Karpas-422 (cell line): ENCODE data around the gene CXCL1. TPM values are rescaled to one million over a fixed set of nuclear protein-coding genes. Genes with fewer than 3 reads are reported as not detected.

Experiments used
- DNase-seq: peaks from one replicate; pipeline ENCODE4 v3.0.0-alpha.2; 2015
- H2AFZ ChIP-seq: fragments of 200-600 bp; sonication (generic); 2 replicates; pipeline ENCODE4 v1.6.1; 2014; ENCODE audit warnings: antibody characterized with exemption, low read length, mixed read lengths
- H3K27ac ChIP-seq: fragments of 200-600 bp; sonication (generic); 2 replicates; pipeline ENCODE4 v1.5.1; 2014; ENCODE audit warnings: mild to moderate bottlenecking, low read length, moderate library complexity
- H3K27me3 ChIP-seq: fragments of 200-600 bp; sonication (generic); 2 replicates; pipeline ENCODE4 v1.6.1; 2014; ENCODE audit warnings: low read length, mixed read lengths
- H3K36me3 ChIP-seq: fragments of 200-600 bp; sonication (generic); 2 replicates; pipeline ENCODE4 v1.6.1; 2014; ENCODE audit warnings: low read length, mixed read lengths; ENCODE audit not compliant: insufficient read depth
- H3K4me1 ChIP-seq: fragments of 200-600 bp; sonication (generic); 2 replicates; pipeline ENCODE4 v1.6.1; 2014; ENCODE audit warnings: mild to moderate bottlenecking, low read length, mixed read lengths
- H3K4me2 ChIP-seq: fragments of 200-600 bp; sonication (generic); 2 replicates; pipeline ENCODE4 v1.6.1; 2014; ENCODE audit warnings: low read length, low read depth, mild to moderate bottlenecking; ENCODE audit not compliant: poor library complexity, severe bottlenecking
- H3K4me3 ChIP-seq: fragments of 200-600 bp; sonication (generic); 2 replicates; pipeline ENCODE4 v1.5.1; 2014; ENCODE audit warnings: mild to moderate bottlenecking, antibody characterized with exemption, low read length, mixed read lengths
- H3K79me2 ChIP-seq: fragments of 200-600 bp; sonication (generic); 2 replicates; pipeline ENCODE4 v1.6.1; 2014; ENCODE audit warnings: mild to moderate bottlenecking, low read length, mixed read lengths
- H3K9ac ChIP-seq: fragments of 200-600 bp; sonication (generic); 2 replicates; pipeline ENCODE4 v1.6.0; 2014; ENCODE audit warnings: low read length
- H3K9me2 ChIP-seq: fragments of 200-600 bp; sonication (generic), shearing (Covaris generic); replicated peaks from 2 replicates; pipeline ENCODE4 v1.6.0; 2014; ENCODE audit warnings: mild to moderate bottlenecking, low read length, moderate library complexity; ENCODE audit not compliant: insufficient read depth
- H3K9me3 ChIP-seq: fragments of 300-700, 200-600 bp; sonication (generic); 2 replicates; pipeline ENCODE4 v1.6.1; 2014; ENCODE audit warnings: low read length, mixed read lengths
- H4K20me1 ChIP-seq: fragments of 200-600 bp; sonication (generic); 2 replicates; pipeline ENCODE4 v1.6.1; 2014; ENCODE audit warnings: mild to moderate bottlenecking, antibody characterized with exemption, low read length, low read depth; ENCODE audit not compliant: insufficient read depth
- total RNA-seq: library from RNA; depleted of rRNA; stranded (reverse); fragments of >200 nt; shearing (Covaris generic); gene quantifications from 2 replicates; pipeline ENCODE4 v1.2.3, GENCODE V29; 2014; ENCODE audit warnings: low replicate concordance

The CXCL1 gene
- total RNA-seq, 1 experiment from 2014 or later = not detected

DNA sequence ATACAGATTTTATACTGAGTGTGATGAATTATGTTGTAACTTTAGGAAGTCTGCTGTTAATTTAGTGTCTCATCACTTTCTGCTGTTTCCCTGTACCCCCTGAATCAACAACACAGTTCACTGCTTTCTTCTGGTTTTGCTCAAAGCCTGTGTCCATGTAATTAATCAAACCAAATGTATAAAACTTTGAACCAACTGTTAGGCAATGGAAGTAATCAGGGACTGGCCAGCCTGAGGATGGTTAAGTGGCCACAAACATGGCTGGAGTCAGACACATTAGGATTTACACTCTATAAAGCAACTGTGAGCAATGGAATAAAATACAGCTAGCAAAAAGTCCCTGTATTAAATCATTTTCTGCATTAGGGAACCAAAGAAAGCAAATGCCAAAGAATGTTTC lies 42.6 kb downstream of the CXCL1 start:
- Histone ChIP-seq H3K79me2 (no peaks in the 10 kb centered on the region), H3K4me2 (no peak overlapping the region), H2AFZ (no peak overlapping the region), H3K27ac (no peak overlapping the region), H3K4me1 (no peaks in the 10 kb centered on the region), H3K4me3 (no peak overlapping the region), H3K36me3 (no peaks in the 10 kb centered on the region), H3K27me3 (no peaks in the 10 kb centered on the region), H3K9ac (no peak overlapping the region), H3K9me3 (no peaks in the 10 kb centered on the region), H4K20me1 (no peaks in the 10 kb centered on the region), H3K9me2 (no peaks in the 10 kb centered on the region)
- no peak for DNase-seq

DNA sequence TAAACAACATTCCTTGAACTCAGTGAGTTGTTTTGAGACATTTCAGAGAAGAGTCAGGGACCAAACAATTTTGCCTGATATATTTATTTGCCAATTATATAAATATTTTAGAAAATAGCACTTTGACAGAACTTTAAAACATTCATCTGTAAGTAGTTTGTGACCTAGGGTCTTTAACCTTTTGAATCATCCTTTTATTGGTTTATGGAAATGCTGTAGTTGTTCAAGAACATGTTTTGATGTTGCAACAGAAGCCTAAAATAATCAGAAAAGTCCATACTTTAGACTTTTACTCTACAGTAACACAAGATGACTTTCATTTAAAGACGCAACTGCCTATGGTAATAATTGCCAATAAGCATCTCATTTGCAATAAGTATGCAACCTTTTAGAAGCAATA lies 43.0 kb downstream of the CXCL1 start:
- H3K4me1 ChIP-seq = no peaks in the 10 kb centered on the region
- H3K9ac ChIP-seq = no peak overlapping the region
- H3K4me3 ChIP-seq = no peak overlapping the region

DNA sequence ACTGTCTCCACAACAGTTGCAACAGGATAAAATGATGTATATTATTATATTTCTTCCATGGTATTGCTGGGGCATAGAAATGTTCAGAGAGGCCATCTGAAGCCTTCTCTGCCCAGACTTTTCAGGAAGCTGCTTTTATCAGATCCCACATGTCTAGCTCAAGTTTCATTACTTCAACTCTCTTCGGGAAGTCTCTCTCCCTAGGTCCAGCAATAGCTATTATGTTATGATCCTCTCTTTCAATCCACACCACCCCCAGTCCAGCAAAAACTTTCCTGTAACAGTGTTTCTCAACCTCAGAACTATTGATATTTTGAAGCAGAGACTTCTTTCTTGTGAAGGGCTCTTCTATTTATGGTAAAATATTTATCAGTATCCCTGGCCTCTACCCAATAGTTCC lies 44.9 kb downstream of the CXCL1 start:
- Histone ChIP-seq H3K4me3 (no peak overlapping the region), H3K4me2 (no peak overlapping the region), H3K4me1 (no peaks in the 10 kb centered on the region), H3K36me3 (no peaks in the 10 kb centered on the region), H3K9ac (no peak overlapping the region), H3K27ac (no peak overlapping the region), H2AFZ (no peak overlapping the region), H3K27me3 (no peaks in the 10 kb centered on the region), H4K20me1 (no peaks in the 10 kb centered on the region), H3K9me3 (no peaks in the 10 kb centered on the region), H3K79me2 (no peaks in the 10 kb centered on the region), H3K9me2 (no peaks in the 10 kb centered on the region)
- no peak for DNase-seq

More for the DNA sequence above, 43.0 kb downstream of the CXCL1 start:
- no peak overlapping the region for H3K4me2 ChIP-seq
- no peaks in the 10 kb centered on the region for H3K36me3 ChIP-seq
- no peaks in the 10 kb centered on the region for H3K27me3 ChIP-seq
- H2AFZ ChIP-seq = no peak overlapping the region
- no peaks in the 10 kb centered on the region for H4K20me1 ChIP-seq
- no peaks in the 10 kb centered on the region for H3K9me2 ChIP-seq
- H3K79me2 ChIP-seq = no peaks in the 10 kb centered on the region
- H3K27ac ChIP-seq = no peak overlapping the region
- no peak for DNase-seq
- no peaks in the 10 kb centered on the region for H3K9me3 ChIP-seq

DNA sequence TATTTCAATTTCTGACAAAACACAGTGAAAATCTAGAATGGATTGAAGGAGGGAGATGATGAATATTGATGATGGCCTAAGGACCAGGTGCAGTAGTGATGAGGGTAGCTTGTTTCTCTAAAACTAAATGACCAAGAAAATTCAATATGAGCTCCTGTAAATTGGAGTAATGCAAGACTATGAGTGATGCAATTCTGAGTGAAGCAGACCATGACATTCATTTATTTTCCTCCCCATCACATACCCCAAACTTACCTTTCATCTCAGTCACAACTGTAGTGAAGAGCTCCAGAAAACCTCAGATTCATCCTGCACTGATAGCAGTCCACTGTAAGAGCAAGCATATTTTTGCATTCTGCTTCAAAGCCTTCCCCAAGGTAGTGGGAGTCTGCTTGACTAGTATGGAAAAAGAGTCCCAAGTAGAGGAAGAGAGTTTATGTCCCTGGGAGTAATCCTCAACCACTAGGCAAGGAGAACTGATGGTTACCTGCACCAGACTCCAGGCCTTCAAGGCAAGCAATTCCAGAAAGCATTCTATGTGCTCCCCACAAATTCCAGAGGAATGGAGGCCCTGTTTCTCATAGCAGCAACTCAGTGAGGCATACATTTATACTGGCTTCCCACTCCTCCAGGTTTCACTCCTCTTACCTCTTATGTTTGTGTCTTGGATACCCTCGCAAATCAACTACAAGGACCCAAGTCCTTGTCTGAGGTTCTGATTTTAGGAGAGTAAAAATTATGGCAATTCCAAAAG lies 47.2 kb downstream of the CXCL1 start:
- H3K27ac ChIP-seq = no peak overlapping the region
- no peaks in the 10 kb centered on the region for H3K27me3 ChIP-seq
- H3K4me1 ChIP-seq = no peaks in the 10 kb centered on the region
- H3K9ac ChIP-seq = no peak overlapping the region
- H3K36me3 ChIP-seq = no peaks in the 10 kb centered on the region
- H3K9me2 ChIP-seq = no peaks in the 10 kb centered on the region
- H2AFZ ChIP-seq = no peak overlapping the region
- no peak for DNase-seq
- H4K20me1 ChIP-seq = no peaks in the 10 kb centered on the region
- H3K9me3 ChIP-seq = no peaks in the 10 kb centered on the region
- no peaks in the 10 kb centered on the region for H3K79me2 ChIP-seq
- H3K4me3 ChIP-seq = no peak overlapping the region
- H3K4me2 ChIP-seq = no peak overlapping the region

DNA sequence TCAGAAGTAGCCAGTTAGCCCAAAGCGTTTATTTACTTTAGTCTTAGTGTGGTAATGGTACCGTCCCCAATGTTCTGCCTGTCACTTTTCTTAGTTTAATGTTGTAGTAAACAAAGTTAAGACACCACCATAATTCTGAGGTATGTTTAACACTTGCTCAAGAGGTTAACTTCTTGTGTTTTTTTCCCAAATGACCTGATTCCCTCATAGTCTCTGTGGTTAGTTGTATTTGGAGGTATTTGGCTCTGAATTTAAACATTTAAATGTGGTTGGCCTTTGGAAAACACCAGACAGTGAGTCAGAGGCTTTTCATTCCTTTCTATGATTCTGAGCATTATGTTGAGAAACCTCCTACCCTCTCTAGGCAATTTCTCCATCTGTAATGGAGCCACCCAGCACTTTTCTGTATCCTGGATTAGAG lies 47.9 kb downstream of the CXCL1 start:
- no peak overlapping the region for H3K27ac ChIP-seq
- H4K20me1 ChIP-seq = no peaks in the 10 kb centered on the region
- H3K36me3 ChIP-seq = no peaks in the 10 kb centered on the region
- H3K4me2 ChIP-seq = no peak overlapping the region
- no peak overlapping the region for H3K4me3 ChIP-seq
- no peak overlapping the region for H2AFZ ChIP-seq
- no peaks in the 10 kb centered on the region for H3K27me3 ChIP-seq
- H3K9me2 ChIP-seq = no peaks in the 10 kb centered on the region
- no peak for DNase-seq
- H3K79me2 ChIP-seq = no peaks in the 10 kb centered on the region
- H3K9me3 ChIP-seq = no peaks in the 10 kb centered on the region
- no peaks in the 10 kb centered on the region for H3K4me1 ChIP-seq
- H3K9ac ChIP-seq = no peak overlapping the region

DNA sequence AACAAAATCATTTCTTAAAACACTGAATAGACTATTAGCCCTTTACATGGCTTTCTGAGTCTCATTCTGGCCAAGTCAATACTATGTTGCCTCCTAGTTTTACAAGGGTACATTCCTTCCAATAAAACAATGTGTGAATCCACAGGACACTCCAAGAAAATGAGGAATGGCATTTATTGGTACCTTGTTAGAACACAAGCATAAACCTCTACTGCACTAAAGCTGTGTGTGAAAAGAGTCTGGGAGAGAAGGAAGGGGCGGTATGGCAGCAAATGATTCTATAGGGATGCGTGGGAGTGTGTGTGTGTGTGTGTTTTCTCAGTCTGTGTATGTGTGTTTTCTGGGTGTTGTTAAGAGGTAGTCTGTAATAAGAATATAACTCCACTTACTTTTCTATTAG lies 48.9 kb downstream of the CXCL1 start:
- H3K27me3 ChIP-seq = no peaks in the 10 kb centered on the region
- H3K9me2 ChIP-seq = no peaks in the 10 kb centered on the region
- H4K20me1 ChIP-seq = no peaks in the 10 kb centered on the region
- no peaks in the 10 kb centered on the region for H3K79me2 ChIP-seq
- no peak overlapping the region for H3K4me3 ChIP-seq
- H3K36me3 ChIP-seq = no peaks in the 10 kb centered on the region
- H3K4me2 ChIP-seq = no peak overlapping the region
- no peak overlapping the region for H3K27ac ChIP-seq
- H3K9me3 ChIP-seq = no peaks in the 10 kb centered on the region
- H3K9ac ChIP-seq = no peak overlapping the region
- no peak for DNase-seq
- H3K4me1 ChIP-seq = no peaks in the 10 kb centered on the region
- H2AFZ ChIP-seq = no peak overlapping the region

DNA sequence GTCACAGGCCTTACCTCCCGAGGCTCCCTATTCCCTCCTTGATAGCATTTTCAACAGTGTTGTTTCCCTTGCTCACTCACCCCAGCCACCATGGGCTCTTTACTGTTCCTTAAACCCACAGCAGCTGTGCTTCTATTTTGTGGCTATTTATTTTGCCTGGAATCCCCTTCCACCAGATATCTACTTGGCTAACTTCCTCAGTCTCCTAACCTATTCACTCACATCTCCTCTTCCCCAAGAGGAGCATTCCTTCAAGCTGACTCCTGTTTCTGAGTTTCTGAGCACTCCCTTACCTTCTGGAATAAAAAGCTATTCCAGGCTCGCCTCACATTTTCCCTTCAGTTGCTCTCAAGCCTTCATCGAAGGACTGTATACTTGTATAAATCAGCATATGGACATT lies 50.5 kb downstream of the CXCL1 start:
- H3K36me3 ChIP-seq = no peaks in the 10 kb centered on the region
- H3K9me3 ChIP-seq = no peaks in the 10 kb centered on the region
- no peaks in the 10 kb centered on the region for H3K79me2 ChIP-seq
- H3K4me2 ChIP-seq = no peak overlapping the region
- no peak overlapping the region for H3K4me3 ChIP-seq
- DNase-seq = no peak
- no peaks in the 10 kb centered on the region for H3K4me1 ChIP-seq
- no peak overlapping the region for H3K27ac ChIP-seq
- H3K9ac ChIP-seq = no peak overlapping the region
- no peaks in the 10 kb centered on the region for H4K20me1 ChIP-seq
- H3K9me2 ChIP-seq = no peaks in the 10 kb centered on the region
- no peaks in the 10 kb centered on the region for H3K27me3 ChIP-seq
- no peak overlapping the region for H2AFZ ChIP-seq
